ENCODE measurements around the gene INSIG1.

INSIG1 gene

GRCh38 chr7:155269766-155270585 is 27.7 kb upstream of the INSIG1 start:
- no peak for DNase-seq (ENCODE audit: low read depth)
- TF ChIP-seq CTCF (IDR thresholded peaks at IDR 0.05; ENCODE audit: control insufficient read depth, extremely low read depth, insufficient read depth): no peak
- no peak overlapping the region for H3K4me3 ChIP-seq (ENCODE audit: low read depth, low read length)

GRCh38 chr7:155270861-155271260 is 26.8 kb upstream of the INSIG1 start:
- DNase-seq (ENCODE audit: low read depth): no peak
- no peak overlapping the region for H3K4me3 ChIP-seq (ENCODE audit: low read depth, low read length)
- no peak for TF ChIP-seq CTCF (IDR thresholded peaks at IDR 0.05; ENCODE audit: control insufficient read depth, extremely low read depth, insufficient read depth)

GRCh38 chr7:155274633-155275355 is 22.9 kb upstream of the INSIG1 start:
- no peak for DNase-seq (ENCODE audit: low read depth)
- H3K4me3 ChIP-seq (ENCODE audit: low read depth, low read length): no peak overlapping the region
- no peak for TF ChIP-seq CTCF (IDR thresholded peaks at IDR 0.05; ENCODE audit: control insufficient read depth, extremely low read depth, insufficient read depth)

- TF ChIP-seq CTCF (IDR thresholded peaks at IDR 0.05; ENCODE audit: control insufficient read depth, extremely low read depth, insufficient read depth): no peak
- H3K4me3 ChIP-seq (ENCODE audit: low read depth, low read length): no peak overlapping the region
- DNase-seq (ENCODE audit: low read depth): no peak
These were observed 21.5 kb upstream of the INSIG1 start for GRCh38 chr7:155276042-155276799.

GRCh38 chr7:155276800-155277375 is 20.8 kb upstream of the INSIG1 start:
- H3K4me3 ChIP-seq (ENCODE audit: low read depth, low read length): no peak overlapping the region
- no peak for TF ChIP-seq CTCF (IDR thresholded peaks at IDR 0.05; ENCODE audit: control insufficient read depth, extremely low read depth, insufficient read depth)
- peak; percentile 51 for DNase-seq (ENCODE audit: low read depth)

GRCh38 chr7:155277385-155277994 is 20.2 kb upstream of the INSIG1 start:
- DNase-seq (ENCODE audit: low read depth): no peak
- no peak for TF ChIP-seq CTCF (IDR thresholded peaks at IDR 0.05; ENCODE audit: control insufficient read depth, extremely low read depth, insufficient read depth)
- no peak overlapping the region for H3K4me3 ChIP-seq (ENCODE audit: low read depth, low read length)
